ENCODE measurements around the gene LSR.

The LSR gene

DNA sequence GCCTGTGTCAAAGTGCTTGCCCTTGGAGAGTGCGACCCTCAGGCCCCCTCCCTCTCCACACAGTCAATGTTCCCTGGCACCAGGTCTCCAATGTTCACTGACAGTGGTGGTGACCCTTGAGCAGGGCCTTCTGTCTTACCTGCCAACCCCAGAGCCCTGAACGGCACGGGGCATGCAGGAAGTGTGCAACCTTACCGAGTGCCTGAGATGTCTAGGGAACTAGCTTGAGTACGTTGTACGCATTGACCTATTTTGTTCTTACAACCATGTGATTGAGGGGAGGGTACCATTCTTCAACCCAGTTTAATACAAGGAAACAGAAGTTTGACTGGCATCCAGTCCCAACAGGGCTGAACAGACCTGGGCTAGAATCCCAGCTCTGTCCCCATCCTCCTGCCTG, 56.4 kb downstream of the LSR start:
- DNase-seq = no peak

DNA sequence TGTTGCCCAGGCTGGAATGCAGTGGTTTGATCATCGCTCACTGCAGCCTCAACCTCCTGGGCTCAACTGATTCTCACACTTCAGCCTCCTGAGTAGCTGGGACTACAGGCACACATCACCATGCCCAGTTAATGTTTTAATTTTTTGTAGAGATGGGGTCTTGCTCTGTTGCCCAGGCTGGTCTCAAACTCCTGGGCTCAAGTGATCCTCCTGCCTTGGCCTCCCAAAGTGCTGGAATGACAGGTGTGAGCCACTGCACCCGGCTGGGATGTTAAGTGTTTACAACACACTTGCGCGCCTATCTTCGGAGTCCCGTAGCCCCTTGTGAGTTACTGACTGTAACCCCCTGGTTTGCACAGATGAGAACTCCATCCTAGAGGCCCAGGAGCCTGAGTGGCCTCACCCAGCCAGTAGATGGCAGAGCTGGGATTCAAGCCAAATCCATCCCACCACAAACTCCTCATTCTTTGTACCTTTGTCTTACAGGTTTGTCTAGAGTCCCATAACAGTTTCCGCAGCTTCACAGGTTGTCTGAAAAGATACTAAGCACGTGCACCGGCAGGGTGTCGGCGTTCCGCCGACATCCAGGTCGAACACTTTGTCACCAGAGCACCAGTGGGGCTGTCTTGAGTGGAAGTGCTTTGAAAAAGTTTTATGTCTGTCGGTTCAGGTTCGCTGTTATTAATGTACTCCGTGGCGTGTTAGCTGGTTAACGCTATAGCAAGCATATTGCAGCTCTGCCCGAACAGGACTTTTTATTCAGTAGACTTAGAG, 57.9 kb downstream of the LSR start:
- DNase-seq = no peak

DNA sequence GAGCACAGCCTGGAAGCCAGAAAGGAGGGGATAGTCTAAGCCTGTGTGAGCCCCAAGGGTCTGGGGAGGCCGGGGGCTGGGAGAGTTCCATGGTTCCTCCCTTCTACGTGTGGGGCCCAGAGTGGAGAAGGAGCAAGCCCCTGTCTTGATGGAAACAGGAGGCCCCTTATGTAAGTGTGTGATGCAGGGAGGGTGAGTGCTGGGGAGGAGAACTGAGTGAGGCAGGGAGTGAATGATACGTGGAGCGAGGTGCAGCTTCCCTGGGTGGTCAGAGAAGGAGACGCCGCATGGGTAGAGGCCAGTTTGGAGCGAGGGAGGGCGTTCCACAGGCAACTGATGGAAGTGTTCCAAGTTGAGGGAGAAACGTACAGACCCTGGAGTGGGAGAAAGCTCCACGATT, 59.1 kb downstream of the LSR start:
- no peak for DNase-seq

DNA sequence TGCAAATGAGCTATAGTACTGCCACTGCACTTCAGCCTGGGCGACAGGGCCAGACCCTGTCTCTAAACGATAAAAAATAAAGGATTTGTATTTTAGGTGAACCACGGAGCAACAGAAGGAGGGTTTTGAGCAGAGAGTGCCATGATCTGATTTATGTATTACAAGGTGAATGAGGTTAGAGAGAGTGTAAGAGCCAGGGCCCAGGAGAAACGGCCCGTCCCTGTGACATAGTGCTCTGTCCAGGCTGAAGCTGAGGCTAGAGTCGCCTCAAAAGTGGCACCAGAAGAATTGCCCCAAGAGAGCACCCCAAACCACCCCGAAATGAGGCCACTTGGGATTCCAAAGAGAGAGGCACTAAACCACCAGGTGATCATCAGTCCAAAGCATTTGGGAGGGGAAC, 60.1 kb downstream of the LSR start:
- no peak for DNase-seq

DNA sequence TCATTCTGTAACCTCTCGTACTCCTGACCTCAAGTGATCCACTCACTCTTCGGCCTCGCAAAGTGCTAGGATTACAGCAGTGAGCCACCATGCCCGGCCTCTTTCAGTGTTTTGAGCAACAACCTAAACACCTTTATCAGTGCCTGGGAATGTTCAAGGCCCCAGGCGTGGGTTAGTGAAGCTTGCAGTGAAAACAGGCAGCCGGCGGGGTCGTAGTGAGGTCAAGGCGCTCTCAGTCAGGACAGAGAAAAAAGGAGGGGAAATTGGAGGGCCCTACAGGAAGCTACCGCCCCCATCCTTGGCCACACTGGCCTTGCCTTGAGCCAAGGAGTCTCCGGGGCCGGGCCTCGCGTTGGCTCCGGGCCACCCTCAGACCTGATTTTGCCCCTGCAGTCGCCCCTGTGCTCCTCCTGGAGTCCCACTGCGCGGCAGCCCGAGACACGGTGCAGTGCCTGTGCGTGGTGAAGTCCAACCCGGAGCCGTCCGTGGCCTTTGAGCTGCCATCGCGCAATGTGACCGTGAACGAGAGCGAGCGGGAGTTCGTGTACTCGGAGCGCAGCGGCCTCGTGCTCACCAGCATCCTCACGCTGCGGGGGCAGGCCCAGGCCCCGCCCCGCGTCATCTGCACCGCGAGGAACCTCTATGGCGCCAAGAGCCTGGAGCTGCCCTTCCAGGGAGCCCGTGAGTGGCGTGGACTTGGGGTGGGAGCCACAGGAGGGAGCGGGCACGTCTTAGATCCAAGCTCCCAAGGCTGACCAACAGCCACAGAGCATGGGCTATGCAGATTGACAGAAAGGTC, 60.9 kb downstream of the LSR start:
- no peak for DNase-seq

DNA sequence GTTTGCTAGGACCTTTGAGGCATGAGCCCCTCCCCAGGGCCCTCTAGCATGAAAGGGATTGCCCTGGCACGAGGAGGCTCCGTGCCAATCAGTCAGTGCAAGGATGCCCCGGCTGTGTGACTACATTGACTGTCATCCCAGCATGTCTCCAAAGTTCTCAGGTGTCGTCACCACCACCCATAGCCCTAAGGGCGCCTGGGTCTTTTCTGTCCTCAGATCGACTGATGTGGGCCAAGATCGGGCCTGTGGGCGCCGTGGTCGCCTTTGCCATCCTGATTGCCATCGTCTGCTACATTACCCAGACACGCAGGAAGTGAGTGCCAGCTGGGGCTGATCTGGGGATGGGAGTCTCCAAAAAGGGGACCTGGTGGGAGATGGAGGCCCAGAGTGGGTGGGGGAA, 61.5 kb downstream of the LSR start:
- no peak for DNase-seq

DNA sequence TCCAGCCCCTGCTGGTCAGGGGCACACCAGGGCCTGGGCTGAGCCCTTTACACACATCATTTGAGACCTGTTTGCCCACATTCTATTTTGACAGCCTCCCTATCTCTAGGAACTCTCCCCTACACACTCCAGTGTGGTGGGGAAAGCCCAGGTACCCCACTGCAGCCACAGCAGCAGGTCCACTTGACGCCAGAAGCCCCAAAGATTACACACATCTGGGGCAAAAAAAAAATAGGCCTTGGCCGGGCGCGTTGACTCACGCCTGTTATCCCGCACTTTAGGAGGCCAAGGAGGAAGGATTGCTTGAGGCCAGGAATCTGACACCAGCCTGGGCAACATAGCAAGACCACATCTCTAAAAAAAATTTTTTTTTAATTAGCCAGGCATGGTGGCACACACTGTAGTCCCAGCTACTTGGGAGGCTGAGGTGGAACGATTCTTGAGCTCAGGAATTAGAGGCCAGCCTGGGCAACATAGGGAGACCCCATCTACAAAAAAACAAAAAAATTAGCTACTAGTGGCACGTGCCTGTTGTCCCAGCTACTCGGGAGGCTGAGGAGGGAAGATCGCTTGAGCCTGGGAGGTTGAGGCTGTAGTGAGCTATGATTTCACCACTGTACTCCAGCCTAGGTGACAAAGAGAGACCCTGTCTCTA, 62.1 kb downstream of the LSR start:
- DNase-seq = no peak

DNA sequence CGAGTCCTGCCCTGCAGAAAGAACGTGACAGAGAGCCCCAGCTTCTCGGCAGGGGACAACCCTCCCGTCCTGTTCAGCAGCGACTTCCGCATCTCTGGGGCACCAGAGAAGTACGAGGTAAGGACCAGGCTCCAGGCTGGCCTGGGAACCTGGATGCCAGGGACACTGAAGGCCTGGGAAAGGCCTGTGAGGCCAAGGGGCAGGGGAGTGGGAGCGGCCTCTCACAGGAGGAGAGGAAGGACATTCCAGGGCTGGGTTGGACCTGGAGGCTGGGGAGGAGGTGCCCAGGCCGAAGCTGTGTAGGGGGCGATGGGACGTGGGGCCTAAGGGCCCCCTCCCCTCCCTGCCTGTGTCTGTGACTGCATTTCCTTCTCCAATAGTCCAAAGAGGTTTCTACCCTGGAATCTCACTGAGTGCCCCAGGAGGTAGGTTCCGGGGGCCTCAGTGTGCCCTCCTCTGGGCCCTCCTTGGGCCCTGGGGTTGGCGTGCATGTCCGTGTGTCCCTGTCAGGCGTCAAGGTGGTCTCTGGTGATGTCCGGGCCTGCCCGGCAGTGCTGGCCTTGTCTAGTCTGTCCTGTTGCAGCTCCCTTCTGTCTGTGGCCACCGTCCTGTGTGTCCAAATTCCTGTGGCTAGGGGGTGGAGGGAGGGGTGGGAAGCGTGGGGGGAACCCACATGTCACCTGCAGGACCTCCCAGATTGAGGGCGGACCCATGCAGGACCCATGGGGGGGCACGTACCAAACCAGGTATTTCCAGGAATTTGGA, 63.3 kb downstream of the LSR start:
- no peak for DNase-seq

DNA sequence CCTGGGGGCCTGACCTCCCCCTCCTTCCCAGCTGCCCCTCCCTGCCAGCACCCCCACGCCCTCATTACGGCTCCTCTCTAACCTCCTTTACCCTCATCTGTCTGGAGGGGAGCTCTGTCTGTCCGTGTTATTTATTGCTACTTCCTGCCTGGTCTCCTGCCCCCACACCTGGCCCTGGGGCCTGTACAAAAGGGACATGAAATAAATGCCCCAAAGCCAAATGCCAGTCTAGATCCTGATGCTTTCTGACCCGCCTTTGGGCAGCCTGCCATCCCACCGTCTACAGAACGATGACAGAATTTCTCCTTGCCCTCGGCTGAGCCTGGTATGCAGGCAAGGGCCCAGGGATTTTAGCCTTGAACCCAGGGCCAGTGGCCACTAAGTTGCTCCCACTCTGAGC, 64.8 kb downstream of the LSR start:
- no peak for DNase-seq

DNA sequence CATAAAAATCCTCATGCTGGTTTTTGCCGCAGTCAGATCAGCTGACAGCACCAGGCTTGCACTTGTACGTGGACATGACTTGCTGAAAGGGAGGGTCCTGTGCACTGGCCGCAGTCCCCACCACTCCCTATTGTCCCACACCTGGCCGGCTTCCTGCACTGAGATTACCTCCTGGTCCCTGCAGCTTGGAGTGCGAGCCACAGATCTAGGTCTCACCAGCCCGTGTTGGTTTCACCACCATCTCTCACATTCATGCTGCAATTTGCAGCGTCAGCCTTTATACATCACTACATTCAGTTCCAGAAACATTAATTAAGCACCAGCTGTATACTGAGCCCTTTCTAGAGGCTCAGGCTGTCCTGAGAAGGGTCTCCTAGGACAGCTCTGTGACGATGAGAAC, 65.2 kb downstream of the LSR start:
- no peak for DNase-seq

DNA sequence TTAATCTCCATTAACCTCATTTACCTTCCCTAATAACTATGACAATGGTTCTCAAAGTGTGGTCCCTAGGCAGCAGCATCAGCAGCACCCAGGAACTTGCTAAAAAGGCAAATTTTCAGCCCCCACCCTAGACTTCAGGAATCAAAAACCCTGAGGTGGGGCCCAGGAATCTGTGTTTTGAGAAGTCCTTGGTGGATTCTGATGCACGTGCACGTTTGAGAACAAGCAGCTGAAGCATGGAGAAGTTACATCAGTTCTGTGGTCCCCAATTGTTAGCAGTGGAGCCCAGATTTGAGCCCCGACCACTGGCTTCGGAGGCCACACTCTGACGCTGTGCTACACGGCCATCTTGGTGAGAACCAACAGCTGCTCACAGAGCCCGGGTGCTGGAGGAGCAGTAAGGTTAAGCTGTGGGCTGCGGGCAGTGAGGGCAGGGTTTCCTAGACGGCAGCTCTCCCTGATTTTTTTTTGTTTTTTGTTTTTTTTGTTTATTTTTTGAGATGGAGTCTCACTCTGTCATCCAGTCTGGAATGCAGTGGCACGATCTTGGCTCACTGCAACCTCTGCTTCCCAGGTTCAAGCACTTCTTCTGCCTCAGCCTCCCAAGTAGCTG, 66.2 kb downstream of the LSR start:
- DNase-seq = no peak

DNA sequence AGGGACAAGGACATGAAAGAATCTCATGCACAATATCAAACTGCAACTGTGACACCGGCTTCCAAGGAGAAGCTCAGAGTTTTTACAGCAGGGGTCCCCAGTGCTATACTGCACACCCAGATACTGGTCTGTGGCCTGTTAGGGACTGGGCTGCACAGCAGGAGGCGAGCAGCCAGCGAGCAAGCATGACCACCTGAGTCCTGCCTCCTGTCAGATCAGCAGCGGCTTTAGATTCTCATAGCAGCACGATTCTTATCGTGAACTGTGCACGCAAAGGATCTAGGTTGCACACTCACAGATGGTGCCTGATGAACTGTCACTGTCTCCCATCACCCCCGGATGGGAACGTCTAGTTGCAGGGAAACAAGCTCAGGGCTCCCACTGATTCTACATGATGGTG, 67.1 kb downstream of the LSR start:
- no peak for DNase-seq

DNA sequence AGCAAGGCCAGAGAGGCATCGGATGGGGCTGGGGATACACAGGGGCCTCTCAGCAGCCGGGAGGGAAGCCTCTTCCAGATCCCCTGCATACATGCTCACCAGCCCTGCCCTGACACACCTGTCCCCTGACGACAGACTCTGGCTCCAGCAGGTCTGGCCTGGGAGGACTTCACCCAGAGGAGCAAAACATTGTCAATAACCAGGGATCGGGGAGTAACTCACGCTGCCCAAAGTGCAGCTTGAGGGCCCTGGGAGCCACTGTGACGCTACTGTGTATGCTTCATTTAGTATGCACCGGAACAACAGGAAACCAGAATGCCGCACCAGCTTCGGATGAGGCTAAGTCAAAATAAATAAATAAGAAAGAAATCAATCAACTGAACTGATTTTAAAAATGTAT, 67.8 kb downstream of the LSR start:
- DNase-seq = no peak
